Bronchial epithelial cell (primary cell): Measurements from ENCODE around the gene COPA. TPM values are rescaled to one million over a fixed set of nuclear protein-coding genes. Genes with fewer than 3 reads are reported as not detected.

Experiments used
- DNase-seq: peaks from one replicate; pipeline ENCODE4 v3.0.0-alpha.2; 2010; ENCODE audit warnings: low read depth
- FAIRE-seq: peaks from 2 replicates; lab custom pipeline; 2011; peaks lifted over from hg19 to GRCh38; lab: Jason Lieb, UNC
- H3K27me3 ChIP-seq: 2 replicates; pipeline ENCODE4 v1.5.1; 2011; ENCODE audit warnings: low read length; ENCODE audit not compliant: control insufficient read depth, insufficient read depth
- H3K36me3 ChIP-seq: 2 replicates; pipeline ENCODE4 v1.5.1; 2011; ENCODE audit warnings: low read length; ENCODE audit not compliant: control insufficient read depth, insufficient read depth
- H3K4me3 ChIP-seq: 2 replicates; pipeline ENCODE4 v1.5.1; 2011; ENCODE audit warnings: mild to moderate bottlenecking, low read depth, low read length, control low read depth
- total RNA-seq: library from RNA; depleted of rRNA; stranded (reverse); fragments of >200 nt; gene quantifications from 2 replicates; pipeline ENCODE4 v1.2.1, GENCODE V29; 2014
- TF ChIP-seq, protein P1 (sequence below): IDR thresholded peaks from 2 replicates; pipeline ENCODE4 v1.5.1; 2011; ENCODE audit warnings: mild to moderate bottlenecking, moderate library complexity, low read length, control low read depth, inconsistent platforms; ENCODE audit not compliant: insufficient read depth, severe bottlenecking

COPA gene
- total RNA-seq, 1 donor from 2014 or later = 136 TPM

DNA sequence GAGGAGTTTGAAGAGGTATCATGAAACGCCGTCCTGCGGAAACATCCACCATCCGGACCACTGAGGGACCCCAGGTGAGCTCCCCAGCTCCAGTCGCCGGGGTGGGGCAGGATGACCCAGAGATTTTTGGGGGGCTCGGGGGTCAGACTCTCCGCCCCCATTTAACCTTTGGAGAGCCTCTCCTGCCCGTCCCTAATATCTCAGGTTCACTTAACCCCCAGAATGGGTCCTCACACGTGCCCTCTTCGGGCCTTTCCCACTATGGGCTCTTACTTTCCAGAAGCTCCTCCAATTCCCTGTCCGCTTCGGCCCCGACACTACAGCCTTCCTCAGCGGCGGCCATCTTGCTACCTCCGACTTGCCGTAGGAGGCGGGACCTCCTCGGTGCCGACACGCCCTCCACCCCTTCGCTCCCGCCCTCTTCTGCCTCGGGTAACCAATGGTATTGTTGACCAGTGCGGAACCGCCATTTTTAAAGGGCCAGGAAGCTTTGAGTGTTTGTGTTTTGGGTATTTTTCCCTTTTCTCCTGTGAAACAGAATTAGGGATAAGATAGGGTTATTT lies 58.2 kb downstream of the COPA start, which contains the start of gene PEX19:
Gene PEX19 (minus strand): TSS at position 352 of the 563 bp plus-strand sequence. CDS start 9 bp downstream, at position 343.
- DNase-seq (peak; percentile 85), FAIRE-seq (no peak)
- H3K36me3 ChIP-seq = peaks cover 13% of the 10 kb centered on the region
- TF ChIP-seq, protein P1, sequence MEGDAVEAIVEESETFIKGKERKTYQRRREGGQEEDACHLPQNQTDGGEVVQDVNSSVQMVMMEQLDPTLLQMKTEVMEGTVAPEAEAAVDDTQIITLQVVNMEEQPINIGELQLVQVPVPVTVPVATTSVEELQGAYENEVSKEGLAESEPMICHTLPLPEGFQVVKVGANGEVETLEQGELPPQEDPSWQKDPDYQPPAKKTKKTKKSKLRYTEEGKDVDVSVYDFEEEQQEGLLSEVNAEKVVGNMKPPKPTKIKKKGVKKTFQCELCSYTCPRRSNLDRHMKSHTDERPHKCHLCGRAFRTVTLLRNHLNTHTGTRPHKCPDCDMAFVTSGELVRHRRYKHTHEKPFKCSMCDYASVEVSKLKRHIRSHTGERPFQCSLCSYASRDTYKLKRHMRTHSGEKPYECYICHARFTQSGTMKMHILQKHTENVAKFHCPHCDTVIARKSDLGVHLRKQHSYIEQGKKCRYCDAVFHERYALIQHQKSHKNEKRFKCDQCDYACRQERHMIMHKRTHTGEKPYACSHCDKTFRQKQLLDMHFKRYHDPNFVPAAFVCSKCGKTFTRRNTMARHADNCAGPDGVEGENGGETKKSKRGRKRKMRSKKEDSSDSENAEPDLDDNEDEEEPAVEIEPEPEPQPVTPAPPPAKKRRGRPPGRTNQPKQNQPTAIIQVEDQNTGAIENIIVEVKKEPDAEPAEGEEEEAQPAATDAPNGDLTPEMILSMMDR = no peak
- no peaks in the 10 kb centered on the region for H3K27me3 ChIP-seq
- H3K4me3 ChIP-seq = peak within 1 kb of the TSS; percentile 90

DNA sequence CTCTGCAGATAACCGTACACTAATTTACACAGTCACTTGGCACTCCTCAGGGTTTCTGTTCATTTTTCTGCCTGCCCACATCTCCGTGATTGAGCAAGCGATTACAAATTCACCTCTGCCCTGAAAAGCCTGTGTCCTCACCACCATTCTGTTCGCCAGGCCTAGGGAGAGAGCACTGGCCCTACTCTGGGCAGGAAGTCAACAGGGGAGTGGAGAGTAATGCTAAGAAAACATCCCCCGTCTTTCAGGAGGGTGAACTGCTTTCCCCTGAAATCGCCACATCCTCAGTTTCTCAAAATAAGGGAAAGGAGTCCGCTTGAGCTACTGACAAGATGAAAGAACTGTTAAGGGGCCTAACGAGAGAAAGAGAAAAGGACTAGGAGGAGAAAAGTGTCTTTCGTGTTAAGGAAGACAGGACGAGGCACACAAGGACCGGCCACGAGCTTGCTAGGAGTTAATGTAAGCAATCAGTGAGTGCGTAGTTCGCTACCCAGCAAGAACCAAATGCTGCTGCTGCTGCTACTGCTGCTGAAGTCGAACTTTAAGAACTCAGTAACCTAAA lies 58.7 kb downstream of the COPA start:
- FAIRE-seq = peak; percentile 70
- peak overlapping the region; percentile 90 for H3K4me3 ChIP-seq
- TF ChIP-seq, protein P1 = no peak
- H3K27me3 ChIP-seq = no peaks in the 10 kb centered on the region
- peak; percentile 67 for DNase-seq
- peaks cover 11% of the 10 kb centered on the region for H3K36me3 ChIP-seq

- peaks cover 15% of the 10 kb centered on the region for H3K36me3 ChIP-seq
- H3K4me3 ChIP-seq = no peak overlapping the region
- TF ChIP-seq, protein P1 = no peak
- no peaks in the 10 kb centered on the region for H3K27me3 ChIP-seq
- DNase-seq = no peak
- FAIRE-seq = no peak
Observed at GRCh38 chr1:160282807-160283206, 60.2 kb downstream of the COPA start.

DNA sequence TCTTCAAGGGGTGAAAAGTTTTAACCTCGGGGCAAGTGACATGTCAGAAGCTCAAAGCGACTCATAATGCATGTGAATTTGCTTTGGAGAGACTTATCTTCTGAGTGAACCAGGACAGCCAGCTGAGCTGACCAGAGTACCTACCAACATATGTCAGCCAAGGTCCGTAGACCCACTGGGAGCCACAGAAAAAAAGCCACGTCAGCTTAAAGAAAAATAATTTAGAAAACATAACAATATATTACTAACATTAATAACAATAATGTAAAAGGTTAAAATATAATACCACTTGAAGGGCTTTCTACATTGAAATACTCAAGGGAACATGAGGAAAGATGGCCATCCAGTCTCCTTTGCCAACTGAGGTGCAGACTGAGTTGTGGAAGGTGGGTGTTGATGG lies 65.1 kb downstream of the COPA start:
- no peak for DNase-seq
- FAIRE-seq = no peak
- Histone ChIP-seq H3K27me3 (no peaks in the 10 kb centered on the region), H3K36me3 (peaks cover 18% of the 10 kb centered on the region), H3K4me3 (no peak overlapping the region)
- TF ChIP-seq, protein P1 = no peak

- Histone ChIP-seq H3K36me3 (peaks cover 18% of the 10 kb centered on the region), H3K4me3 (no peak overlapping the region), H3K27me3 (no peaks in the 10 kb centered on the region)
- TF ChIP-seq, protein P1 = no peak
- DNase-seq = no peak
- no peak for FAIRE-seq
Observed at GRCh38 chr1:160277330-160277729, 65.7 kb downstream of the COPA start.
